T-helper 2 cell treated with Interferon-gamma antibody and Interleukin-4, amounts not matched to agents 5 μg/mL and 100 μg/mL, for 36 hours (primary cell): ENCODE data around the gene CGB2.
"Not testable (repeated sequence)": the region's sequence is repeated elsewhere in the genome, so short reads cannot be mapped to it uniquely, and the experiment has no call there.

ENCODE experiments used
- DNase-seq: peaks from one replicate; pipeline ENCODE4 v3.0.0; 2021; ENCODE audit warnings: low spot score
- H3K27ac Mint-ChIP-seq: one replicate; pipeline ENCODE4 v1.8.0; 2021; ENCODE audit warnings: mild to moderate bottlenecking, mixed read lengths
- H3K27me3 Mint-ChIP-seq: one replicate; pipeline ENCODE4 v1.8.0; 2021; ENCODE audit warnings: low read depth, mixed read lengths
- H3K36me3 Mint-ChIP-seq: one replicate; pipeline ENCODE4 v1.8.0; 2021; ENCODE audit warnings: low read depth, mixed read lengths
- H3K4me1 Mint-ChIP-seq: one replicate; pipeline ENCODE4 v1.8.0; 2021; ENCODE audit warnings: low read depth, mixed read lengths
- H3K4me3 Mint-ChIP-seq: one replicate; pipeline ENCODE4 v1.8.0; 2022; ENCODE audit warnings: mild to moderate bottlenecking, moderate library complexity, mixed read lengths
- H3K9me3 Mint-ChIP-seq: one replicate; pipeline ENCODE4 v1.8.0; 2021; ENCODE audit warnings: mixed read lengths

The CGB2 gene

GRCh38 chr19:49017666-49018351 is 13.9 kb upstream of the CGB2 start:
- Mint-ChIP-seq H3K27ac (no peak overlapping the region), H3K36me3 (peaks cover 5% of the 10 kb centered on the region), H3K27me3 (peaks cover 17% of the 10 kb centered on the region), H3K4me3 (peak overlapping the region; percentile 89), H3K9me3 (no peaks in the 10 kb centered on the region), H3K4me1 (peaks cover 19% of the 10 kb centered on the region)
- DNase-seq = peak; percentile 47

GRCh38 chr19:49018388-49019241 is 13.1 kb upstream of the CGB2 start:
- not testable (repeated sequence) for H3K9me3 Mint-ChIP-seq

DNA sequence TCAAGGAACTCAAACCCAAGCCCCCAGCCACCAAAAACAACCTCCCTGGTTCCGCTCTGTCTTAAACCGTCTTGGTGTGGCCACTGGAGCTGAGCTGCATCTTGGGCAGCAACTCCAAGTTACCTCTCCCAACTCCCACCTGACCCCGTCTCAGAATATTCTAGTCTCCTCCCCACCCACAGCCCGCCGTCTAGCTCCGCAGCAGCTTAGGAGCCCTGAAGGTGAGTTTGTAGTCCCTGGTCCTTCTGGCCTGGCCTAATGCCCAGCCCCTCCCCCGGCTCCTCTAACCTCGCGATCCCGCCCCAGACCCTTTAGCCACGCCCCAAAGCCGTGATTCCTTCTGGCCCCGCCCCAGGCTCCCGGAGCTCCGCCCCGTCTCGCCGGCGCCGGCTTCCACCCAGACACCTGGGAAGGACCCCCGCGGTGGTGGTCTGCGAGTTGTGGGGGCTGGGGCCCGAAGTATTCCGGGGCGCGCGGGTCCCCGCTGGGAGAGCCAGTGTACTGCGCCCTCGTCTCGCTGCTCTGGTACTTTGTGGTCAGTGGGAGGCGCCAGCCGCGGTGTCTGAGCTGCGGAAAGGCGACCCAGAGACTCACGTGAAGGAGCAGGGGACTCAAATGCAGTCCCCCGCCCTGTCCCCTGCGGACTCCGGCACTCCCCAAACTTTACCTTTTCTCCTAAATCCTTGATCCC is 12.3 kb upstream of the CGB2 start:
- Mint-ChIP-seq H3K27ac (peak overlapping the region; percentile 34), H3K9me3 (no peaks in the 10 kb centered on the region)
- DNase-seq = peak; percentile 58

More at GRCh38 chr19:49018388-49019241, 13.1 kb upstream of the CGB2 start:
- not testable (repeated sequence) for DNase-seq, H3K36me3 Mint-ChIP-seq
- peak overlapping the region; percentile 89 for H3K4me3 Mint-ChIP-seq
- H3K4me1 Mint-ChIP-seq = peaks cover 19% of the 10 kb centered on the region
- peak overlapping the region; percentile 34 for H3K27ac Mint-ChIP-seq
- peaks cover 17% of the 10 kb centered on the region for H3K27me3 Mint-ChIP-seq

GRCh38 chr19:49020342-49020741 is 11.3 kb upstream of the CGB2 start:
- no peak for DNase-seq
- Mint-ChIP-seq H3K36me3 (peaks cover 5% of the 10 kb centered on the region), H3K4me3 (no peak overlapping the region), H3K9me3 (no peaks in the 10 kb centered on the region), H3K27me3 (peaks cover 17% of the 10 kb centered on the region), H3K27ac (no peak overlapping the region), H3K4me1 (peaks cover 19% of the 10 kb centered on the region)

More for the DNA sequence above, 12.3 kb upstream of the CGB2 start:
- peak overlapping the region; percentile 89 for H3K4me3 Mint-ChIP-seq
- peaks cover 19% of the 10 kb centered on the region for H3K4me1 Mint-ChIP-seq
- peaks cover 17% of the 10 kb centered on the region for H3K27me3 Mint-ChIP-seq
- H3K36me3 Mint-ChIP-seq = peaks cover 5% of the 10 kb centered on the region

DNA sequence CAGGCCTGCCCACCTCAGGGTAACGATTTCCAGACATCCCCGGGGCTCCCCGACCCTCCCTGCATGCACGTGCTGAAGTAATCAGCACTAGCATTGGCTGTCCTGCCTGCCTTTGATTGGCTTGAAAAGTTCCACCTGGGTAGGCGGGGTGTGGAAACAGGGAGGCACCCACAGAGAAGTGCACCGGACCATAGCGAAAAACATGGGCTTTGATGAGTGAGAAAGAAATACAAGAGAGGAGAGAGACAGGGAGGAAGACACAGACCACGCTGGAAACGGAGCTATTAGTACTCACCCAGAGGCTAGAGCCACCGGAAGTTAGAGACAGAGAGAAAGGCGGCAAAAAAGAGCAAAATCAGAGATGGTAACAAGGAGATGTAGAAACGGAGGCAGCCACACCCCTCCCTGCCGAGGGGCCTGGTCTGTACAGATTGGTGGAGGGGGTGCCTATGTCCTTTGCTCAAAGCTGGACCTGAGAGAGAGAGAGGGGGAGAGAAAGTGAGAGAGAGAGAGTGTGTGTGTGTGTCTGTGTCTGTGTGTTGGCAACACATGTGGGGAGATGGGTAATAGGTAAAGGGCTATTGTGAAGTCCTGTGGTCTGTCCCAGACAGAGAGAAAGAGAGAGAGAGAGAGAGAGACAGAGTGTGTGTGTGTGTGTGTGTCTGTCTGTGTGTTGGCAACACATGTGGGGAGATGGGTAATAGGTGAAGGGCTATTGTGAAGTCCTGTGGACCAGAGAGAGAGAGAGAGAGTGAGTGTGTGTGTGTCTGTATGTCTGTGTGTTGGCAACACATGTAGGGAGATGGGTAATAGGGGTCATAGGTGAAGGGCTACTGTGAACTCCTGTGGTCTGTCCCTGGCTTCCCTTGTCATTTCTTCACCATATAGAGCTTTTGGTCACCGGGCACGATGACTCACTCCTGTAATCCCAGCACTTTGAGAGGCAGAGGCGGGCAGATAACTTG is 10.5 kb upstream of the CGB2 start:
- Mint-ChIP-seq H3K27ac (no peak overlapping the region), H3K9me3 (no peaks in the 10 kb centered on the region), H3K4me3 (no peak overlapping the region), H3K4me1 (peaks cover 19% of the 10 kb centered on the region), H3K27me3 (peaks cover 17% of the 10 kb centered on the region), H3K36me3 (no peaks in the 10 kb centered on the region)
- peak; percentile 19 for DNase-seq

DNA sequence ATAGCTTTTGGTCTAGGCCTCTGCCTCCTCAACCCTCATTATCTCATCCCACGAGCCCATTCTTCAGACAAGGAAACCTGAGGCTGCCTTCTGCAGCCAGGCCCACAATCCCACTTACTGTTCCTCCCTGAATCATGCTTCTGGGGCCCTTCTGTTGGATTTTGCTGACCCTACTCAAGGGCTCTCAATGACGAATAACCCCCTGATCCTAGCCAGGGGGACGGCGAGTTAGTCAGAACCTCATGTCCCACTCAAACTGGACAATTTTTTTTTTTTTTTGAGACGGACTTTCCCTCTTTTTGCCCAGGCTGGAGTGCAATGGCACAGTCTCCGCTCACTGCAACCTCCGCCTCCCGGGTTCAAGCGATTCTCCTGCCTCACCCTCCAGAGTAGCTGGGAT is 9.6 kb upstream of the CGB2 start:
- Mint-ChIP-seq H3K4me1 (peaks cover 19% of the 10 kb centered on the region), H3K9me3 (no peaks in the 10 kb centered on the region), H3K36me3 (no peaks in the 10 kb centered on the region), H3K27ac (no peak overlapping the region), H3K27me3 (peaks cover 17% of the 10 kb centered on the region), H3K4me3 (no peak overlapping the region)
- no peak for DNase-seq

DNA sequence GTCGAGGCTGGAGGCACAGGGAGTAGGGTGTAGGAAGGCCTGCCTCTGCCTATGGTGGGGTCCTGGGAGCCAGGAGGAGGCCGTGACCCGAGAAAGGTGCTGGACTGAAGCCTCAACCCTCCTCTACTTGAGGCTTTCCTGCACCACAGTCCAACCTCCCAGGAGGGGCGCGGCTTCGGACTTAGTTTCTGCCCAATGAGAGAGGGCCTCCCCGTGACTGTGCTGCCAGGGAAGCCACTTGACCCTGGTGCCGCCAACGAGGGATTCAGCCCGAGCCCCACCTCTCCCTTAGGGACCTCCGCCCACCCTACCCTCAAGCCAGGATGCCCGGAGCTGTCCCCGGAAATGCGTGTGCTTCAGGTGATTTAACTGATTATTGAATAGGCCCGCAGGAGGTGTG is 7.5 kb upstream of the CGB2 start, which contains the start of gene CGB3:
TSS of gene CGB3 (minus strand) at position 101 of the 400 bp plus-strand sequence. CDS start 362 bp downstream, outside the sequence.
- not testable (repeated sequence) for H3K27ac Mint-ChIP-seq, H3K9me3 Mint-ChIP-seq, H3K27me3 Mint-ChIP-seq, DNase-seq, H3K4me1 Mint-ChIP-seq, H3K36me3 Mint-ChIP-seq, H3K4me3 Mint-ChIP-seq

DNA sequence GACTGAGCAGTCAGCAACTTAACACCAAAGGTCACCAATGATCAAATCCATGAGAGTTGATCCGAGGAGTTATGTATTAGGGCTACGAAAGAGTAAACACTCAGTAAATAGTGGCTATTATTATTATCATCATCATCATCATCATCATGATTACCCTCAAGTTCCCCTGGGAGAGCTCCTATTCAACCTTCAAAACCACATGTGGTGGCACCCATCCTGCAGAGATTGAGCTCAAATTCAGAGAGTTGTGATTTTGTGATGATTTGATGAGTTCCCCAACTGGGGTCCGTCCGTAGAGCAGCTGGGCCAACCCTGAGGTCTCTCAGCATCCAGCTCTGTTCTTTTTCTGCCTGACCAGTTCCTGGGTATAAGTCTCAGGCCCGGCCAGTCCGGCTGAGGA is 6.6 kb upstream of the CGB2 start:
- H3K27ac Mint-ChIP-seq, H3K4me3 Mint-ChIP-seq, DNase-seq, H3K36me3 Mint-ChIP-seq, H3K27me3 Mint-ChIP-seq, H3K4me1 Mint-ChIP-seq, H3K9me3 Mint-ChIP-seq: not testable (repeated sequence)

DNA sequence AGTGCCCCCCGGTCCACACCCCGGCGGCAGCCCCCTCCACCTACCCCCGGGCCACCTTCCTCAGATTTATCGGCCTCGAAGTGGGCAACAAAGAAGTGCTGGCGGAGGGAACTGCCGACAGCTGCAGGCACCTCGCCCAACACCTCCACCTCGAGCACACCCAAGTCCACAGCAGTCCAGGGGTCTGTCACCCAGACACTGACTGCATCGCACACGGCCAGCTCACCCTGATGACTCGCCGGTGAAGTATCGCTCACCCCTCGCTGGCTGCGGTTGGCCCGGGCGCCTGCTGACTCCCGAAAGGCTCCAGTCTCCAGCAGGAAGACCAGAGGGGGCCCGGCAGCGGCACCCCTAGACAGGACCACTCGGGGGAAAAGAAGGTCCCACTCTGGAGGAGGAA is 6.1 kb upstream of the CGB2 start:
- H3K27ac Mint-ChIP-seq = not testable (repeated sequence)

DNA sequence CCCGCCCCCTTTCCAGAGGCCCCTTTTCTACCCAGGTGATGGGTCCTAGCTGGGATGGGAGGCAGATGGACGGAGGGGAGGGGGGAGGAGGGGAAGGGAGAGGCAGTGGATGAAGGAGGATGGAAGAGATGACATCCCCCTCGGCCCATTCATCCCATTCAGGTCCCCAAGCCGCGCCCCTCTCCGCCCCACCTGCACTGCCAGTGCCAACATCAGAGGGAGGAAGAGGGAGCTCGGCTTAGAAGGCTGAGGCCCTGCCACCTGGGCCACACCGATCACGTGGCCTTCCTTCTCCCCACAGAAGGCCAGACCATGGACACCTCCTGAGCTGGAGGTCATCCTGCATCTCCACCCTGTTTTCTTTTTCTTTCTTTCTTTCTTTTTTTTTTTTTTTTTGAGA is 3.0 kb upstream of the CGB2 start:
- not testable (repeated sequence) for H3K27me3 Mint-ChIP-seq, H3K9me3 Mint-ChIP-seq, H3K4me3 Mint-ChIP-seq, H3K36me3 Mint-ChIP-seq, H3K27ac Mint-ChIP-seq, DNase-seq, H3K4me1 Mint-ChIP-seq

More for the DNA sequence above, 6.1 kb upstream of the CGB2 start:
- H3K27me3 Mint-ChIP-seq, H3K36me3 Mint-ChIP-seq, H3K4me1 Mint-ChIP-seq, H3K9me3 Mint-ChIP-seq, DNase-seq, H3K4me3 Mint-ChIP-seq: not testable (repeated sequence)

GRCh38 chr19:49029749-49030148 is 1.9 kb upstream of the CGB2 start:
- not testable (repeated sequence) for H3K9me3 Mint-ChIP-seq, H3K36me3 Mint-ChIP-seq, H3K27ac Mint-ChIP-seq, H3K27me3 Mint-ChIP-seq, H3K4me3 Mint-ChIP-seq, DNase-seq, H3K4me1 Mint-ChIP-seq

DNA sequence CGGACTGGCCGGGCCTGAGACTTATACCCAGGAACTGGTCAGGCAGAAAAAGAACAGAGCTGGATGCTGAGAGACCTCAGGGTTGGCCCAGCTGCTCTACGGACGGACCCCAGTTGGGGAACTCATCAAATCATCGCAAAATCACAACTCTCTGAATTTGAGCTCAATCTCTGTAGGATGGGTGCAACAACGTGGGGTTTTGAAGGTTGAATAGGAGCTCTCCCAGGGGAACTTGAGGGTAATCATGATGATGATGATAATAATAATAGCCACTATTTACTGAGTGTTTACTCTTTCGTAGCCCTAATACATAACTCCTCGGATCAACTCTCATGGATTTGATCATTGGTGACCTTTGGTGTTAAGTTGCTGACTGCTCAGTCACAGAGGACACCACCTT is 1.4 kb upstream of the CGB2 start:
- H3K36me3 Mint-ChIP-seq, DNase-seq, H3K4me3 Mint-ChIP-seq, H3K4me1 Mint-ChIP-seq, H3K9me3 Mint-ChIP-seq, H3K27me3 Mint-ChIP-seq, H3K27ac Mint-ChIP-seq: not testable (repeated sequence)

GRCh38 chr19:49036815-49037214 is 5.1 kb downstream of the CGB2 start, which contains the start of gene CGB1:
Gene CGB1, minus strand, starts transcription at chr19:49036895. Its CDS starts 184 bp downstream, at chr19:49036711.
- H3K4me1 Mint-ChIP-seq, H3K27me3 Mint-ChIP-seq, H3K9me3 Mint-ChIP-seq, H3K36me3 Mint-ChIP-seq, H3K27ac Mint-ChIP-seq, H3K4me3 Mint-ChIP-seq: not testable (repeated sequence)
- DNase-seq = peak; percentile 47
